ENCODE data around the gene RUNX3. TPM values are rescaled to one million over a fixed set of nuclear protein-coding genes. Genes with fewer than 3 reads are reported as not detected.

The RUNX3 gene
- total RNA-seq, 1 experiment from 2014 or later = 3.7 TPM

- H3K27ac ChIP-seq (ENCODE audit: low read length) = no peak overlapping the region
- no peak overlapping the region for H3K9ac ChIP-seq (ENCODE audit: low read length)
- CTCF ChIA-PET = no interaction called here
- H3K79me2 ChIP-seq (ENCODE audit: low read length) = no peaks in the 10 kb centered on the region
- POLR2A ChIA-PET (ENCODE audit: unreplicated experiment) = no interaction called here
- BruUV-seq (replicated peaks) = no TSS peak
- TF ChIP-seq EZH2 (IDR thresholded peaks at IDR 0.05; ENCODE audit: low read length, unreplicated experiment) (no peak), EZH2phosphoT487 (IDR thresholded peaks at IDR 0.05; ENCODE audit: borderline replicate concordance, low read length) (no peak)
- TF ChIP-seq, protein P1, sequence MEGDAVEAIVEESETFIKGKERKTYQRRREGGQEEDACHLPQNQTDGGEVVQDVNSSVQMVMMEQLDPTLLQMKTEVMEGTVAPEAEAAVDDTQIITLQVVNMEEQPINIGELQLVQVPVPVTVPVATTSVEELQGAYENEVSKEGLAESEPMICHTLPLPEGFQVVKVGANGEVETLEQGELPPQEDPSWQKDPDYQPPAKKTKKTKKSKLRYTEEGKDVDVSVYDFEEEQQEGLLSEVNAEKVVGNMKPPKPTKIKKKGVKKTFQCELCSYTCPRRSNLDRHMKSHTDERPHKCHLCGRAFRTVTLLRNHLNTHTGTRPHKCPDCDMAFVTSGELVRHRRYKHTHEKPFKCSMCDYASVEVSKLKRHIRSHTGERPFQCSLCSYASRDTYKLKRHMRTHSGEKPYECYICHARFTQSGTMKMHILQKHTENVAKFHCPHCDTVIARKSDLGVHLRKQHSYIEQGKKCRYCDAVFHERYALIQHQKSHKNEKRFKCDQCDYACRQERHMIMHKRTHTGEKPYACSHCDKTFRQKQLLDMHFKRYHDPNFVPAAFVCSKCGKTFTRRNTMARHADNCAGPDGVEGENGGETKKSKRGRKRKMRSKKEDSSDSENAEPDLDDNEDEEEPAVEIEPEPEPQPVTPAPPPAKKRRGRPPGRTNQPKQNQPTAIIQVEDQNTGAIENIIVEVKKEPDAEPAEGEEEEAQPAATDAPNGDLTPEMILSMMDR (conservative IDR thresholded peaks at IDR 0.05; ENCODE audit: low read depth, low read length) = no peak
- DNase-seq (no peak), ATAC-seq (no peak)
- H3K9me3 ChIP-seq (ENCODE audit: low read length) = no peaks in the 10 kb centered on the region
- no peaks in the 10 kb centered on the region for H4K20me1 ChIP-seq (ENCODE audit: low read length)
- no peaks in the 10 kb centered on the region for H3K9me2 ChIP-seq (replicated peaks; ENCODE audit: low read length)
- H2AFZ ChIP-seq (ENCODE audit: low read length) = no peak overlapping the region
- H3K27me3 ChIP-seq (ENCODE audit: low read length) = no peaks in the 10 kb centered on the region
- H3K4me1 ChIP-seq (ENCODE audit: insufficient read depth, low read length) = peaks cover 7% of the 10 kb centered on the region
- intact Hi-C loops (cut with micrococcal nuclease) = no loop called here
- H3K4me2 ChIP-seq (ENCODE audit: low read length) = no peak overlapping the region
- H3K36me3 ChIP-seq (ENCODE audit: low read depth, low read length) = no peaks in the 10 kb centered on the region
- H3K4me3 ChIP-seq (ENCODE audit: low read length) = no peak overlapping the region
- H3F3A ChIP-seq (ENCODE audit: low read length, unreplicated experiment) = no peaks in the 10 kb centered on the region
Observed at GRCh38 chr1:24875991-24876506, 54.0 kb downstream of the RUNX3 start.

GRCh38 chr1:24875257-24875656 lies 54.8 kb downstream of the RUNX3 start:
- no peak overlapping the region for H3K9ac ChIP-seq (ENCODE audit: low read length)
- CTCF ChIA-PET = no interaction called here
- intact Hi-C loops (cut with micrococcal nuclease) = no loop called here
- no peak overlapping the region for H3K27ac ChIP-seq (ENCODE audit: low read length)
- no peaks in the 10 kb centered on the region for H3K27me3 ChIP-seq (ENCODE audit: low read length)
- H2AFZ ChIP-seq (ENCODE audit: low read length) = no peak overlapping the region
- H3K9me3 ChIP-seq (ENCODE audit: low read length) = no peaks in the 10 kb centered on the region
- POLR2A ChIA-PET (ENCODE audit: unreplicated experiment) = no interaction called here
- no peak overlapping the region for H3K4me3 ChIP-seq (ENCODE audit: low read length)
- no TSS peak for BruUV-seq (replicated peaks)
- no peaks in the 10 kb centered on the region for H3K9me2 ChIP-seq (replicated peaks; ENCODE audit: low read length)
- TF ChIP-seq EZH2 (IDR thresholded peaks at IDR 0.05; ENCODE audit: low read length, unreplicated experiment) (no peak), EZH2phosphoT487 (IDR thresholded peaks at IDR 0.05; ENCODE audit: borderline replicate concordance, low read length) (no peak)
- TF ChIP-seq, protein P1 (conservative IDR thresholded peaks at IDR 0.05; ENCODE audit: low read depth, low read length) = no peak
- H3K79me2 ChIP-seq (ENCODE audit: low read length) = no peaks in the 10 kb centered on the region
- DNase-seq (no peak), ATAC-seq (no peak)
- no peaks in the 10 kb centered on the region for H4K20me1 ChIP-seq (ENCODE audit: low read length)
- no peaks in the 10 kb centered on the region for H3K36me3 ChIP-seq (ENCODE audit: low read depth, low read length)
- no peaks in the 10 kb centered on the region for H3F3A ChIP-seq (ENCODE audit: low read length, unreplicated experiment)
- peaks cover 7% of the 10 kb centered on the region for H3K4me1 ChIP-seq (ENCODE audit: insufficient read depth, low read length)
- H3K4me2 ChIP-seq (ENCODE audit: low read length) = no peak overlapping the region

DNA sequence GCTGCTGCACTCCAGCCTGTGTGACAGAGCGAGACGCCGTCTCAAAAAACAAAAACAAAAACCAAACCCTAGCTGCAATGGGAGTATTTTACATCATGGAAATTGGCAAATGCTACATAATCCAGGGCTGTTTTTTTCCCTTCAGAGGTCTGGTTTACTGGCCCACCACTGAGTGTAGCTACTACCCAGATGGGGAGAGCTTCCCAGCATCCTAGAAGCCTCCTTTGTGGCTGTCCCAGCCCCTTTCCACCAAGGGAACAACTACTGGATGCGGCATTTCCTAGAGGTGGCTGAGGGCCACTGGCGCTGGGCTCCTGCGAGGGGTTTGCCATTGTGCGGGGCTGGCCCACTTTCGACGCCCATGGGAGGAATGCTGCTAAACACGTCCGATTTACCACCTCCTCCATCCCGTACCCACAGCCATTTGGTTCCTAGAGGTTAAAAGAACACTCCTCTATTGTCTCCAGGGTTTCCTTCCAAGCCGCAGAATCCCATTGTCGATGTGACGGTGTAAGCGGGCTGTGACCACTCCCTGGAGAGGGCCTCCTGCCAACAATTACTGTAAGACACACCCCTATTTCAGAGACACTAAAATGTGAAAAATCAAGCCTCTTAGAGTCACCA lies 55.4 kb downstream of the RUNX3 start:
- H3K4me2 ChIP-seq (ENCODE audit: low read length) = no peak overlapping the region
- BruUV-seq (replicated peaks) = no TSS peak
- ATAC-seq (no peak), DNase-seq (no peak)
- no peak overlapping the region for H3K9ac ChIP-seq (ENCODE audit: low read length)
- no peaks in the 10 kb centered on the region for H3F3A ChIP-seq (ENCODE audit: low read length, unreplicated experiment)
- intact Hi-C loops (cut with micrococcal nuclease) = no loop called here
- no peaks in the 10 kb centered on the region for H3K27me3 ChIP-seq (ENCODE audit: low read length)
- H3K27ac ChIP-seq (ENCODE audit: low read length) = no peak overlapping the region
- no peak overlapping the region for H3K4me3 ChIP-seq (ENCODE audit: low read length)
- no peaks in the 10 kb centered on the region for H3K79me2 ChIP-seq (ENCODE audit: low read length)
- H3K9me3 ChIP-seq (ENCODE audit: low read length) = no peaks in the 10 kb centered on the region
- no peaks in the 10 kb centered on the region for H3K36me3 ChIP-seq (ENCODE audit: low read depth, low read length)
- no peak overlapping the region for H2AFZ ChIP-seq (ENCODE audit: low read length)
- POLR2A ChIA-PET (ENCODE audit: unreplicated experiment) = no interaction called here
- H4K20me1 ChIP-seq (ENCODE audit: low read length) = no peaks in the 10 kb centered on the region
- H3K4me1 ChIP-seq (ENCODE audit: insufficient read depth, low read length) = peaks cover 7% of the 10 kb centered on the region
- CTCF ChIA-PET = no interaction called here
- TF ChIP-seq, protein P1 (conservative IDR thresholded peaks at IDR 0.05; ENCODE audit: low read depth, low read length) = no peak
- TF ChIP-seq EZH2 (IDR thresholded peaks at IDR 0.05; ENCODE audit: low read length, unreplicated experiment) = no peak
- no peak for TF ChIP-seq EZH2phosphoT487 (IDR thresholded peaks at IDR 0.05; ENCODE audit: borderline replicate concordance, low read length)
- no peaks in the 10 kb centered on the region for H3K9me2 ChIP-seq (replicated peaks; ENCODE audit: low read length)
